Smooth muscle cell (in vitro differentiated cells): ENCODE measurements around the gene SH3PXD2B. TPM values are rescaled to one million over a fixed set of nuclear protein-coding genes. Genes with fewer than 3 reads are reported as not detected.
A peak's percentile ranks its signal among the peaks of the same experiment; 100 is the strongest.

ENCODE experiments used
- DNase-seq: peaks from one replicate; lab custom pipeline; 2025; ENCODE audit not compliant: unreplicated experiment; lab: John Stamatoyannopoulos, UW
- H2AFZ ChIP-seq: fragments of 200-600 bp; sonication (generic); 2 replicates; pipeline ENCODE4 v1.6.0; 2016; ENCODE audit warnings: antibody characterized with exemption, low read depth, mild to moderate bottlenecking
- H3F3A ChIP-seq: fragments of 200-600 bp; sonication (generic); 2 replicates; pipeline ENCODE4 v1.6.0; 2017; ENCODE audit warnings: antibody characterized with exemption, low read depth
- H3K27ac ChIP-seq: fragments of 200-600 bp; sonication (generic); 2 replicates; pipeline ENCODE4 v1.5.1; 2016; ENCODE audit warnings: low read depth, mild to moderate bottlenecking
- H3K27me3 ChIP-seq: fragments of 200-600 bp; sonication (generic); 2 replicates; pipeline ENCODE4 v1.6.1; 2016; ENCODE audit warnings: low read depth, mild to moderate bottlenecking
- H3K36me3 ChIP-seq: fragments of 200-600 bp; sonication (generic); 2 replicates; pipeline ENCODE4 v1.5.1; 2016; ENCODE audit warnings: low read depth
- H3K4me1 ChIP-seq: fragments of 200-600 bp; sonication (generic); 2 replicates; pipeline ENCODE4 v1.5.1; 2016; ENCODE audit warnings: low read depth
- H3K4me2 ChIP-seq: fragments of 200-600 bp; sonication (generic); 2 replicates; pipeline ENCODE4 v1.6.0; 2016; ENCODE audit warnings: mild to moderate bottlenecking
- H3K4me3 ChIP-seq: fragments of 200-600 bp; sonication (generic); 2 replicates; pipeline ENCODE4 v1.5.1; 2016; ENCODE audit warnings: mild to moderate bottlenecking
- H3K79me2 ChIP-seq: fragments of 200-600 bp; sonication (generic); 2 replicates; pipeline ENCODE4 v1.6.0; 2016; ENCODE audit warnings: low read depth, mild to moderate bottlenecking
- H3K9ac ChIP-seq: fragments of 200-600 bp; sonication (generic); 2 replicates; pipeline ENCODE4 v1.6.0; 2016; ENCODE audit warnings: low read depth
- H3K9me3 ChIP-seq: fragments of 200-600 bp; sonication (generic); replicated peaks from 2 replicates; pipeline ENCODE4 v1.5.1; 2016; ENCODE audit warnings: low read depth
- H4K20me1 ChIP-seq: fragments of 200-600 bp; sonication (generic); 2 replicates; pipeline ENCODE4 v1.6.0; 2016; ENCODE audit warnings: low read depth
- CTCF ChIP-seq: fragments of 200-600 bp; sonication (generic); IDR thresholded peaks from 2 replicates; pipeline ENCODE4 v1.5.1; 2017; ENCODE audit warnings: borderline replicate concordance, mild to moderate bottlenecking, antibody characterized with exemption; ENCODE audit not compliant: insufficient read depth, poor library complexity, severe bottlenecking
- WGBS: methylation state at CpG from one replicate; pipeline ENCODE4 v1.1.7; 2016; ENCODE audit warnings: low lambda C conversion rate; 5-methylcytosine and 5-hydroxymethylcytosine counted together
- polyA plus RNA-seq: library from polyadenylated mRNA; unstranded; fragments of >200 nt; fragmentation: Nextera tagmentation; extraction: Ambion mirVana; gene quantifications from 2 replicates; pipeline ENCODE4 v1.2.1, GENCODE V29; 2016
- total RNA-seq: library from RNA; depleted of rRNA; stranded (reverse); fragments of >200 nt; gene quantifications from 2 replicates; pipeline ENCODE4 v1.2.3, GENCODE V29; 2014

Gene SH3PXD2B
- total and polyA plus RNA-seq, 2 experiments from 2014 or later, result 36.5 to 39.4 TPM

DNA sequence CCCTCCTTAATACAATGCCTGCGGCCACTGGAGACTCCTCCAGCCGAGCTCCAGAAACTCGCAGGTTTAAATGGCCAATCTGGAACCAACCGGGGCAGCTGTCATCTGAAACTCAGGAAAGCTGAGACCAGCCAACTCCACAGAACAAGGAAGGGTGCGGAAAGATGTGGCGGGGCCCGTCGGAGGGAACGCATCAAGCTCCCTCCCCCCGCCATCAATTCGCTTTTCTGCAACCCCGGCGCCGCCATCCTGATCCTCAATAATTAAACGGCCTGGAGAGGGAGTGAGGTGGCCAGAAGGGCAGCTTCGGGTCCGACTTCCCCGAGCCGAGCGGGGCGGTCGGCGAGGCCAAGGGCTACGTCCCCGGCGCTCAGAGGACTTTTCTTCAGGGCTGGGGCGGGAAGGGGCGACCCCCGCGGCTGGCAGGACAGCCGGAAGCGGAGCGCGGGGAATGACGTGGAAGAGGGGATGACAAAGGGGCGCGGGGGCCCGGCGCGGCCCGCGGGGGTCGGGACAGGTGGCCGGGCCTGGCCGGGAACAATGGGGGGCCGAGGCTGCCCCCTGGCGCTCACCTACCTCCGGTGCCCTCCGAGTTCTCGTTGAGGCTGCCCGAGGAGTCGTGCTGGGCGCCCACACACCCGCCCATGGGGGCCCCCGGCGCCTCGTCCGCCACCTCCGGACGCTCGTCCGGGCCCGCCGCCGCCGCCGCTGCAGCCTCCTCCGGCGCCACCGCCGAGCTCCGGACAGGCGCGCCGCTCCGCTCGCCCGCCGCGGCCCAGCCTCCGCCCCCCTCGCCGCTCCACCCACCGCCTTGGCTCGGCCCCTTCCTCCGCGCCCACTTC is 171.1 kb downstream of the SH3PXD2B start, which contains the start of gene UBTD2:
Gene UBTD2 (minus strand): TSS at position 745 of the 842 bp plus-strand sequence. CDS start 99 bp downstream, at position 646.
- DNase-seq, result no peak
- 1% methylated on average over 35 of the region's 87 CpGs for WGBS
- Histone ChIP-seq H3K79me2 (peaks cover 52% of the 10 kb centered on the region), H3K27ac (peak within 1 kb of the TSS; percentile 79), H3K9me3 (no peaks in the 10 kb centered on the region), H3K36me3 (no peaks in the 10 kb centered on the region), H3K9ac (peak within 1 kb of the TSS; percentile 86), H2AFZ (peak within 1 kb of the TSS; percentile 77), H4K20me1 (peaks cover 49% of the 10 kb centered on the region), H3F3A (no peaks in the 10 kb centered on the region), H3K4me3 (peak within 1 kb of the TSS; percentile 98), H3K4me1 (peaks cover 24% of the 10 kb centered on the region), H3K27me3 (no peaks in the 10 kb centered on the region), H3K4me2 (peak within 1 kb of the TSS; percentile 95)
- TF ChIP-seq CTCF, result peak; percentile 46

- WGBS, result 5% methylated on average over 13 of the region's 13 CpGs
- peak overlapping the region; percentile 13 for H2AFZ ChIP-seq
- no peaks in the 10 kb centered on the region for H3K36me3 ChIP-seq
- H3K4me1 ChIP-seq, result peaks cover 24% of the 10 kb centered on the region
- peak overlapping the region; percentile 98 for H3K4me3 ChIP-seq
- peaks cover 60% of the 10 kb centered on the region for H3K79me2 ChIP-seq
- H3K27me3 ChIP-seq, result no peaks in the 10 kb centered on the region
- peak overlapping the region; percentile 79 for H3K27ac ChIP-seq
- H3K9me3 ChIP-seq, result no peaks in the 10 kb centered on the region
- peaks cover 57% of the 10 kb centered on the region for H4K20me1 ChIP-seq
- DNase-seq, result no peak
- no peak for TF ChIP-seq CTCF
- H3K4me2 ChIP-seq, result peak overlapping the region; percentile 95
- peak overlapping the region; percentile 86 for H3K9ac ChIP-seq
- no peaks in the 10 kb centered on the region for H3F3A ChIP-seq
Observed at GRCh38 chr5:172282272-172283019, 171.9 kb downstream of the SH3PXD2B start.

DNA sequence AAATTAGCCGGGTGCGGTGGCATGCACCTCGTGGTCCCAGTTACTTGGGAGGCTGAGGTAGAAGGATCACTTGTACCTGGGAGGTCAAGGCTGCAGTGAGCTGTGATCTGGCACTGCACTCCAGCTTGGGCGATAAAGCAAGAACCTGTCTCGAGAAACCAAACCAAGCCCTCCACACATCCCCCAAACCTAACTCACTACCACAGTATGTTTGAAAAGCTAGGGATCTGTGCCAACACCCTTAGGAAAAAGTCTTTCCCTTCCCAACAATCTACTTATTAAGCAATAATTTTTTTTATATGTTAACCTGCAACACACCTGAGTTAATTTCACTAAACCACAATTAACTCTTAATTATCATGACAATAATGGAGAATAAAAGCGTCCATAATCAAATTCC is 173.0 kb downstream of the SH3PXD2B start:
- Histone ChIP-seq H3K9me3 (no peaks in the 10 kb centered on the region), H3K27ac (peak overlapping the region; percentile 79), H4K20me1 (peaks cover 68% of the 10 kb centered on the region), H3K36me3 (no peaks in the 10 kb centered on the region), H3K9ac (peak overlapping the region; percentile 86), H3K4me1 (peaks cover 24% of the 10 kb centered on the region), H3K79me2 (peaks cover 69% of the 10 kb centered on the region), H3F3A (no peaks in the 10 kb centered on the region), H3K4me3 (peak overlapping the region; percentile 98), H3K4me2 (peak overlapping the region; percentile 95), H2AFZ (no peak overlapping the region), H3K27me3 (no peaks in the 10 kb centered on the region)
- no peak for TF ChIP-seq CTCF
- no peak for DNase-seq
- WGBS, result 76% methylated on average over 6 of the region's 6 CpGs
